ENCODE results near the gene PHLPP1.

Gene PHLPP1

DNA sequence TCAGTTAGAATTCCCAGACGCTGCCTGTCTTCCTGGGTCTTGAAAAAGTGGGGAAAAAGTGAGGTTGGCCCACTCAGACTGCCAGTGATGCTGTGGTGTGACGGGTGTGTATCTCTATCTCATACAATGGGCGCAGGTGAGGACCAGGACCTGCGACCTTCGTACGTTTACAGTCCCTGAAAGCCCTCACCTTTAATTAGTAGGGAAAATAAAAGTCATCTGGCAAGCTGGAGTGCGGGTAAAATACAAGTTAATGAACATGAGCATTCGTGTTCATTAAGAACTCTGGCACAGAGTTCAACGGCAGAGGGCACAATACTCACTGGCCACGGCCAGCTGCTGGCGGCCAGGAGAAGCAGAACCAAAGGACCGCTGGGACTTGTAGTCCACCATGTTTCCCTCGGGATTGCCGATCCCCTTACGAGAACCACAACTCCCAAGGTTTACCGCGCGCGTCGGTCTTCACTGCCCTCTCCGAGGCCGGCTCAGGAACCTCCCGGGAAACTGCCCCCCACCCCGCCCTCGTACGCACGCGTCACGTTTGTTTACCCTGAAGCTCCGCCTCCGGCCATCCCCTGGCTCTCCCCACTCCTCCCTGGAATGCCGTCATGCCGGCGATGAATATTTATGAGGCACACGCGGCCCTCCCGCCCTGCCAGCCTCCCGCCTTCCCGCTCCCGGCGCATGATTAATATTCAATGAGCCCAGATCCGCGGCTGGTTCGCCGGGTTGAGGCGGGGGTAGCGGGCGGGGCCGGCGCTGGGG lies 488 bp upstream of the PHLPP1 start (continued):
- peak; percentile 87 for TF ChIP-seq ZBTB8A (tag by site-specific recombination; IDR thresholded peaks at IDR 0.05)
- TF ChIP-seq, protein P1, sequence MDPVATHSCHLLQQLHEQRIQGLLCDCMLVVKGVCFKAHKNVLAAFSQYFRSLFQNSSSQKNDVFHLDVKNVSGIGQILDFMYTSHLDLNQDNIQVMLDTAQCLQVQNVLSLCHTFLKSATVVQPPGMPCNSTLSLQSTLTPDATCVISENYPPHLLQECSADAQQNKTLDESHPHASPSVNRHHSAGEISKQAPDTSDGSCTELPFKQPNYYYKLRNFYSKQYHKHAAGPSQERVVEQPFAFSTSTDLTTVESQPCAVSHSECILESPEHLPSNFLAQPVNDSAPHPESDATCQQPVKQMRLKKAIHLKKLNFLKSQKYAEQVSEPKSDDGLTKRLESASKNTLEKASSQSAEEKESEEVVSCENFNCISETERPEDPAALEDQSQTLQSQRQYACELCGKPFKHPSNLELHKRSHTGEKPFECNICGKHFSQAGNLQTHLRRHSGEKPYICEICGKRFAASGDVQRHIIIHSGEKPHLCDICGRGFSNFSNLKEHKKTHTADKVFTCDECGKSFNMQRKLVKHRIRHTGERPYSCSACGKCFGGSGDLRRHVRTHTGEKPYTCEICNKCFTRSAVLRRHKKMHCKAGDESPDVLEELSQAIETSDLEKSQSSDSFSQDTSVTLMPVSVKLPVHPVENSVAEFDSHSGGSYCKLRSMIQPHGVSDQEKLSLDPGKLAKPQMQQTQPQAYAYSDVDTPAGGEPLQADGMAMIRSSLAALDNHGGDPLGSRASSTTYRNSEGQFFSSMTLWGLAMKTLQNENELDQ (tag by site-specific recombination; IDR thresholded peaks at IDR 0.05; ENCODE audit: low read depth) = no peak
- no peak for TF ChIP-seq ZNF221 (tag by site-specific recombination; IDR thresholded peaks at IDR 0.05; ENCODE audit: borderline replicate concordance)
- TF ChIP-seq, protein P2, sequence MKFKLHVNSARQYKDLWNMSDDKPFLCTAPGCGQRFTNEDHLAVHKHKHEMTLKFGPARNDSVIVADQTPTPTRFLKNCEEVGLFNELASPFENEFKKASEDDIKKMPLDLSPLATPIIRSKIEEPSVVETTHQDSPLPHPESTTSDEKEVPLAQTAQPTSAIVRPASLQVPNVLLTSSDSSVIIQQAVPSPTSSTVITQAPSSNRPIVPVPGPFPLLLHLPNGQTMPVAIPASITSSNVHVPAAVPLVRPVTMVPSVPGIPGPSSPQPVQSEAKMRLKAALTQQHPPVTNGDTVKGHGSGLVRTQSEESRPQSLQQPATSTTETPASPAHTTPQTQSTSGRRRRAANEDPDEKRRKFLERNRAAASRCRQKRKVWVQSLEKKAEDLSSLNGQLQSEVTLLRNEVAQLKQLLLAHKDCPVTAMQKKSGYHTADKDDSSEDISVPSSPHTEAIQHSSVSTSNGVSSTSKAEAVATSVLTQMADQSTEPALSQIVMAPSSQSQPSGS (tag by site-specific recombination; IDR thresholded peaks at IDR 0.05; ENCODE audit: low read depth) = peak; percentile 59; the same call in 1 of the 2 replicates
- TF ChIP-seq IKZF3 (tag by site-specific recombination; IDR thresholded peaks at IDR 0.05) = peak; percentile 98
- TF ChIP-seq ZNF747 (tag by site-specific recombination; IDR thresholded peaks at IDR 0.05) = no peak
- TF ChIP-seq, protein P3, sequence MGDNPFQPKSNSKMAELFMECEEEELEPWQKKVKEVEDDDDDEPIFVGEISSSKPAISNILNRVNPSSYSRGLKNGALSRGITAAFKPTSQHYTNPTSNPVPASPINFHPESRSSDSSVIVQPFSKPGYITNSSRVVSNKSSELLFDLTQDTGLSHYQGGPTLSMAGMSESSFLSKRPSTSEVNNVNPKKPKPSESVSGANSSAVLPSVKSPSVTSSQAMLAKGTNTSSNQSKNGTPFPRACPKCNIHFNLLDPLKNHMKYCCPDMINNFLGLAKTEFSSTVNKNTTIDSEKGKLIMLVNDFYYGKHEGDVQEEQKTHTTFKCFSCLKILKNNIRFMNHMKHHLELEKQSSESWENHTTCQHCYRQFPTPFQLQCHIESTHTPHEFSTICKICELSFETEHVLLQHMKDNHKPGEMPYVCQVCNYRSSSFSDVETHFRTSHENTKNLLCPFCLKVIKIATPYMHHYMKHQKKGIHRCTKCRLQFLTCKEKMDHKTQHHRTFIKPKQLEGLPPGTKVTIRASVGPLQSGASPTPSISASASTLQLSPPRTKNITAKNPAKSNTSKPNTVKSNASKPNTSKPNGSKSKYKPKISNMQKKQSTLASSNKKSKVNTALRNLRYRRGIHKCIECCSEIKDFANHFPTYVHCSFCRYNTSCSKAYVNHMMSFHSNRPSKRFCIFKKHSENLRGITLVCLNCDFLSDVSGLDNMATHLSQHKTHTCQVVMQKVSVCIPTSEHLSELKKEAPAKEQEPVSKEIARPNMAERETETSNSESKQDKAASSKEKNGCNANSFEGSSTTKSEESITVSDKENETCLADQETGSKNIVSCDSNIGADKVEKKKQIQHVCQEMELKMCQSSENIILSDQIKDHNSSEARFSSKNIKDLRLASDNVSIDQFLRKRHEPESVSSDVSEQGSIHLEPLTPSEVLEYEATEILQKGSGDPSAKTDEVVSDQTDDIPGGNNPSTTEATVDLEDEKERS (tag by site-specific recombination; IDR thresholded peaks at IDR 0.05) = no peak
- TF ChIP-seq ZFHX2 (tag by site-specific recombination; conservative IDR thresholded peaks at IDR 0.05) = peak; percentile 71
- TF ChIP-seq, protein P4, sequence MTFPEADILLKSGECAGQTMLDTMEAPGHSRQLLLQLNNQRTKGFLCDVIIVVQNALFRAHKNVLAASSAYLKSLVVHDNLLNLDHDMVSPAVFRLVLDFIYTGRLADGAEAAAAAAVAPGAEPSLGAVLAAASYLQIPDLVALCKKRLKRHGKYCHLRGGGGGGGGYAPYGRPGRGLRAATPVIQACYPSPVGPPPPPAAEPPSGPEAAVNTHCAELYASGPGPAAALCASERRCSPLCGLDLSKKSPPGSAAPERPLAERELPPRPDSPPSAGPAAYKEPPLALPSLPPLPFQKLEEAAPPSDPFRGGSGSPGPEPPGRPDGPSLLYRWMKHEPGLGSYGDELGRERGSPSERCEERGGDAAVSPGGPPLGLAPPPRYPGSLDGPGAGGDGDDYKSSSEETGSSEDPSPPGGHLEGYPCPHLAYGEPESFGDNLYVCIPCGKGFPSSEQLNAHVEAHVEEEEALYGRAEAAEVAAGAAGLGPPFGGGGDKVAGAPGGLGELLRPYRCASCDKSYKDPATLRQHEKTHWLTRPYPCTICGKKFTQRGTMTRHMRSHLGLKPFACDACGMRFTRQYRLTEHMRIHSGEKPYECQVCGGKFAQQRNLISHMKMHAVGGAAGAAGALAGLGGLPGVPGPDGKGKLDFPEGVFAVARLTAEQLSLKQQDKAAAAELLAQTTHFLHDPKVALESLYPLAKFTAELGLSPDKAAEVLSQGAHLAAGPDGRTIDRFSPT (tag by site-specific recombination; IDR thresholded peaks at IDR 0.05) = peak; percentile 92
- TF ChIP-seq ZNF610 (tag by site-specific recombination; IDR thresholded peaks at IDR 0.05; ENCODE audit: borderline replicate concordance) = no peak
- no peak for TF ChIP-seq ZFP3 (tag by site-specific recombination; IDR thresholded peaks at IDR 0.05; ENCODE audit: low read depth)
- TF ChIP-seq ZNF549 (tag by site-specific recombination; IDR thresholded peaks at IDR 0.05) = no peak
- TF ChIP-seq ZNF274 (IDR thresholded peaks at IDR 0.05; ENCODE audit: low read length) = no peak
- TF ChIP-seq ZNF274 (tag by site-specific recombination; IDR thresholded peaks at IDR 0.05; ENCODE audit: borderline replicate concordance) = no peak
- TF ChIP-seq ZFP69B (tag by site-specific recombination; IDR thresholded peaks at IDR 0.05) = no peak
- TF ChIP-seq ZNF341 (tag by site-specific recombination; IDR thresholded peaks at IDR 0.05; ENCODE audit: low read depth) = peak; percentile 79
- TF ChIP-seq, protein P5, sequence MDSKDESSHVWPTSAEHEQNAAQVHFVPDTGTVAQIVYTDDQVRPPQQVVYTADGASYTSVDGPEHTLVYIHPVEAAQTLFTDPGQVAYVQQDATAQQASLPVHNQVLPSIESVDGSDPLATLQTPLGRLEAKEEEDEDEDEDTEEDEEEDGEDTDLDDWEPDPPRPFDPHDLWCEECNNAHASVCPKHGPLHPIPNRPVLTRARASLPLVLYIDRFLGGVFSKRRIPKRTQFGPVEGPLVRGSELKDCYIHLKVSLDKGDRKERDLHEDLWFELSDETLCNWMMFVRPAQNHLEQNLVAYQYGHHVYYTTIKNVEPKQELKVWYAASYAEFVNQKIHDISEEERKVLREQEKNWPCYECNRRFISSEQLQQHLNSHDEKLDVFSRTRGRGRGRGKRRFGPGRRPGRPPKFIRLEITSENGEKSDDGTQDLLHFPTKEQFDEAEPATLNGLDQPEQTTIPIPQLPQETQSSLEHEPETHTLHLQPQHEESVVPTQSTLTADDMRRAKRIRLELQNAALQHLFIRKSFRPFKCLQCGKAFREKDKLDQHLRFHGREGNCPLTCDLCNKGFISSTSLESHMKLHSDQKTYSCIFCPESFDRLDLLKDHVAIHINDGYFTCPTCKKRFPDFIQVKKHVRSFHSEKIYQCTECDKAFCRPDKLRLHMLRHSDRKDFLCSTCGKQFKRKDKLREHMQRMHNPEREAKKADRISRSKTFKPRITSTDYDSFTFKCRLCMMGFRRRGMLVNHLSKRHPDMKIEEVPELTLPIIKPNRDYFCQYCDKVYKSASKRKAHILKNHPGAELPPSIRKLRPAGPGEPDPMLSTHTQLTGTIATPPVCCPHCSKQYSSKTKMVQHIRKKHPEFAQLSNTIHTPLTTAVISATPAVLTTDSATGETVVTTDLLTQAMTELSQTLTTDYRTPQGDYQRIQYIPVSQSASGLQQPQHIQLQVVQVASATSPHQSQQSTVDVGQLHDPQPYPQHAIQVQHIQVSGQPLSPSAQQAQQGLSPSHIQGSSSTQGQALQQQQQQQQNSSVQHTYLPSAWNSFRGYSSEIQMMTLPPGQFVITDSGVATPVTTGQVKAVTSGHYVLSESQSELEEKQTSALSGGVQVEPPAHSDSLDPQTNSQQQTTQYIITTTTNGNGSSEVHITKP (tag by site-specific recombination; IDR thresholded peaks at IDR 0.05) = 0 out of 2 replicates have a peak, but pooled peaks have one; percentile 31
- TF ChIP-seq ZNF302 (tag by site-specific recombination; IDR thresholded peaks at IDR 0.05; ENCODE audit: low read depth) = no peak
- no peak for TF ChIP-seq ZNF157 (tag by site-specific recombination; IDR thresholded peaks at IDR 0.05)
- no peak for TF ChIP-seq GFI1B (tag by site-specific recombination; IDR thresholded peaks at IDR 0.05)
- no peak for TF ChIP-seq ZNF785 (tag by site-specific recombination; IDR thresholded peaks at IDR 0.05)
- TF ChIP-seq, protein P6, sequence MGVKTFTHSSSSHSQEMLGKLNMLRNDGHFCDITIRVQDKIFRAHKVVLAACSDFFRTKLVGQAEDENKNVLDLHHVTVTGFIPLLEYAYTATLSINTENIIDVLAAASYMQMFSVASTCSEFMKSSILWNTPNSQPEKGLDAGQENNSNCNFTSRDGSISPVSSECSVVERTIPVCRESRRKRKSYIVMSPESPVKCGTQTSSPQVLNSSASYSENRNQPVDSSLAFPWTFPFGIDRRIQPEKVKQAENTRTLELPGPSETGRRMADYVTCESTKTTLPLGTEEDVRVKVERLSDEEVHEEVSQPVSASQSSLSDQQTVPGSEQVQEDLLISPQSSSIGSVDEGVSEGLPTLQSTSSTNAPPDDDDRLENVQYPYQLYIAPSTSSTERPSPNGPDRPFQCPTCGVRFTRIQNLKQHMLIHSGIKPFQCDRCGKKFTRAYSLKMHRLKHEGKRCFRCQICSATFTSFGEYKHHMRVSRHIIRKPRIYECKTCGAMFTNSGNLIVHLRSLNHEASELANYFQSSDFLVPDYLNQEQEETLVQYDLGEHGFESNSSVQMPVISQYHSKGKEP (tag by site-specific recombination; IDR thresholded peaks at IDR 0.05) = no peak
- no peak for TF ChIP-seq HOXC10 (CRISPR knock-in tag; IDR thresholded peaks at IDR 0.05)
- TF ChIP-seq SALL2 (tag by site-specific recombination; IDR thresholded peaks at IDR 0.05; ENCODE audit: borderline replicate concordance) = no peak
- no peak; the same call in 1 of the 2 replicates for TF ChIP-seq KLF7 (tag by site-specific recombination; IDR thresholded peaks at IDR 0.05; ENCODE audit: borderline replicate concordance)
